Activated naive CD8-positive, alpha-beta T cell treated with anti-CD3 and anti-CD28 coated beads for 36 hours (primary cell): ENCODE data around the gene FMNL1. TPM values are rescaled to one million over a fixed set of nuclear protein-coding genes. Genes with fewer than 3 reads are reported as not detected.

Source experiments
- DNase-seq: peaks from one replicate; pipeline ENCODE4 v3.0.0; 2021
- H3K27ac Mint-ChIP-seq: one replicate; pipeline ENCODE4 v1.8.0; 2022; ENCODE audit warnings: mild to moderate bottlenecking, moderate library complexity, mixed read lengths
- H3K27me3 Mint-ChIP-seq: one replicate; pipeline ENCODE4 v1.8.0; 2022; ENCODE audit warnings: mild to moderate bottlenecking, mixed read lengths
- H3K36me3 Mint-ChIP-seq: one replicate; pipeline ENCODE4 v1.8.0; 2021; ENCODE audit warnings: mild to moderate bottlenecking, mixed read lengths
- H3K4me1 Mint-ChIP-seq: one replicate; pipeline ENCODE4 v1.8.0; 2021; ENCODE audit warnings: mixed read lengths
- H3K4me3 Mint-ChIP-seq: one replicate; pipeline ENCODE4 v1.8.0; 2022; ENCODE audit warnings: mild to moderate bottlenecking, moderate library complexity, mixed read lengths
- H3K9me3 Mint-ChIP-seq: one replicate; pipeline ENCODE4 v1.8.0; 2022; ENCODE audit warnings: mixed read lengths
- total RNA-seq, 2 experiments: library from RNA; stranded (reverse); gene quantifications; one replicate each; pipeline ENCODE4 v1.2.3, GENCODE V29; 2021

The FMNL1 gene
- total RNA-seq, 2 experiments from 2014 or later: 215 to 219 TPM

DNA sequence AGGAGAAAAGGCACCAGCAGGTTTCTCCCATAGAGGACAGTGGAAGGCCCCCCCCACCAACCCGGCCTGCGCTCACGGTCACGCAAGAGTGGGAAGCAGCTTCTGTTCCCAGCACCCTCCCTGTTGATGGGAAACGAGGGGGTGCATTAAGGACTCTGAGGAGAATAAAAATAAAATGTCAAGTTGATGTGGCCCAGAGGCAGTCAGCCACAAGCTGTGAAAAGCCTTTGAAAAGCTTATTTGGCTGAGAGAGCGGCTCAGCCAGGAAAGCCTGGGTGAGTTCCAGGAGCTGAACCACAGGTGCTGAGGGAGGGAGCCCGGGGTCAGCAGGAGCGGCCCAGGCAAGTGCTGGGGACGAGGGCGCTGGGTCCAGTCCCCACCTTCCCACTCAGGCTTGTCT lies 67.1 kb downstream of the FMNL1 start:
- Mint-ChIP-seq H3K9me3 (no peaks in the 10 kb centered on the region), H3K27me3 (no peaks in the 10 kb centered on the region), H3K4me3 (no peak overlapping the region), H3K36me3 (peaks cover 23% of the 10 kb centered on the region), H3K27ac (peak overlapping the region; percentile 29), H3K4me1 (peaks cover 32% of the 10 kb centered on the region)
- DNase-seq: no peak

DNA sequence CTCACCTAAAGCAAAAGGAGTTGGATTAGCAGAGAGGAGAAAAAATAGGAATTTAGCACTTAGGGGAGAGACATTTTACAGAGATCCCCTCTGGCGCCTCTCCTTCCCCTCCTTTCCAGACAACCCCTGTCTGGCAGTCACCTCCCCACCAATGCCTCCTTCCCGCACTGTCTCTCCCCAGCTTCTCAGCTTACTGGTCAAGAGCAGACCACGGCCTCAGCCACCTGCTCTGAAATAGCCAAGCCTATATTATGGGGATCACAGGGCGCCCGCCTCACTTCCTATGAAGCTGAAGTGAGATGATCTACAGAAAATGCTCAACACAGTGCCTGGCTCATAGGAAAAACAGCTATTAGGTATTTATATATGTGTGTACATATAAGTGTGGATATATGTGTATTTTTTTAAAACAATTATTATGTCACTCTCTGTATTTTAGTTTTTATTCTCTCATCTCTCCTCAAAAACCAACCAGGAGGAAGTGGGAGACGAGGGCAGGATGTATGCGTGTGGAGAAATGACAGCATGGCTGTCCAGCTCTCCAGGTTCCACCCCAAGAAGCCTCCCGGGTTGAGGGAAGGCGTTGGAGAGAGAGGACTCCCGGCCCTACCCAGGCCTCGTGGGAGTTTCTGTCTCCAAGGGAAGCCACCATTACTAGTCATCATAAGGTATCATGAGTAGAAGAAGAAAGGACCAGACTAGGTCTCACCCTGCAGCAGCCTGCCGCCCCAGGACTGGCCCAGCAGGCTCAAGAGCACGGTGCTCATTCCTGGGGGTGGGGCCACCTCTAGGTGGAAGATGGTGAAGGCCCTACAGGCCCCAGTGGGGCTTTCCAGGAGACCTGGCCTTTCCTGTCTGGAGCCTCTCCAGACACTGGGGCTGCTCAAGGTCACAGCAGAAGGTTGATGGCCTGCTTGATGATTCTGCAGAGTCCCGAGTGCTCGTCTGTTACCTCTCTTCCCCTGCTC lies 67.9 kb downstream of the FMNL1 start:
- no peaks in the 10 kb centered on the region for H3K27me3 Mint-ChIP-seq
- DNase-seq: no peak
- peaks cover 32% of the 10 kb centered on the region for H3K4me1 Mint-ChIP-seq
- no peak overlapping the region for H3K27ac Mint-ChIP-seq
- peaks cover 20% of the 10 kb centered on the region for H3K36me3 Mint-ChIP-seq
- no peaks in the 10 kb centered on the region for H3K9me3 Mint-ChIP-seq
- H3K4me3 Mint-ChIP-seq: no peak overlapping the region

DNA sequence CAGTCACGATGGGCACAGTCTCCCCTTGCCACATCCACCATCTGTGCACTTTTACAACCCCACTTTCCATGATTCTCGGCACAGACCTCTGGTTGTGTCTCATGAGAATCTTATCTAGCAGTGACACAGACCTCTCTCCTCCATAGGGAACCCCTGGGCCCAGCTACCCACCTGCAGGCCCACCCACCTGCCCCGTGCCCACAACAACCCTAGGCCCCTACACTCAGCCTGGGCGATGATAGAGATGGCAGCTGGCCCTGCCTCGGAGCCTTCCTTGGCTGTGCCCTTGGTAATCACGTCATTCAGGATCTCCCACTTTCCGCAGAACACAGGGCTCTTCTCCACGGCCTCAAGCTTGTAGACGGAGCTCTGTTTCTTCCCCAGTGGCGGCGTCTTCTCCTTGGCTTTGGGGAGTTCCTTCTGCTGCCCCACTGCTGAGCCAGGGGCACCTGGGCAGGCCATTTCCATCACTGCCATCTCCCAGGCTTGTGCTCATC lies 68.6 kb downstream of the FMNL1 start:
- peaks cover 18% of the 10 kb centered on the region for H3K36me3 Mint-ChIP-seq
- H3K27ac Mint-ChIP-seq: peak overlapping the region; percentile 65

DNA sequence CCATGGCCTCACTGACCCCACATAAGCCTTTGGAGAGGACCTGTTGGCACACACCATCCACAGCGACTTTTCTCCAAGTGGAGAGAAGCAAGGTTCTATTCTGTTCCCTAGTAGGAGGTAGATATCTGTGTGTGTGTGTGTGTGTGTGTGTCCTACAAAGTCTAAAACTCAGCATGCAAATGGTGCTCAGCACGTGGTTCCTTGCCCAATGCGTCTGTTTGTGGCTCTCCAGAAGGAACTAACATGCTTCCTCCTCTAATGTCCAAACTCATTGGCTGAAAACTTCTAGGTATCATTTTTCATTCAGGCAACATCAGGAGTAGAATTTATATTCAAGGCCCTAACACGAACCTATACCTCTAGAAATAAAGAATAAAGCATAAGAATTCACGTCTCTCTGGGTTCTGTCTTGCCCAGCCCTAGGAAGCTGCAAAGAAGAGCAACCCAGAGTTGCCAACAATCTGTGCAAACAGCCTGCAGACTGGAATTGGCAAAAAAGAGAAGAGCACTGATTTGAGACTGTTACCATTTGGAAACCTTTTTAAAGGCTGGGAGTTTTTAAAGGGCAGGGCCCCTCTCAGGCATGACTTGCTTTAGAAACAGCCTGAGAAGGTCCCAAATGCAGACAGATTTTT lies 69.6 kb downstream of the FMNL1 start:
- Mint-ChIP-seq H3K27ac (peak overlapping the region; percentile 65), H3K27me3 (no peaks in the 10 kb centered on the region), H3K4me3 (no peak overlapping the region), H3K36me3 (peaks cover 22% of the 10 kb centered on the region), H3K4me1 (peaks cover 40% of the 10 kb centered on the region), H3K9me3 (no peaks in the 10 kb centered on the region)
- no peak for DNase-seq

More for the DNA sequence above, 68.6 kb downstream of the FMNL1 start:
- Mint-ChIP-seq H3K9me3 (no peaks in the 10 kb centered on the region), H3K27me3 (no peaks in the 10 kb centered on the region), H3K4me1 (peaks cover 34% of the 10 kb centered on the region), H3K4me3 (no peak overlapping the region)
- DNase-seq: no peak

DNA sequence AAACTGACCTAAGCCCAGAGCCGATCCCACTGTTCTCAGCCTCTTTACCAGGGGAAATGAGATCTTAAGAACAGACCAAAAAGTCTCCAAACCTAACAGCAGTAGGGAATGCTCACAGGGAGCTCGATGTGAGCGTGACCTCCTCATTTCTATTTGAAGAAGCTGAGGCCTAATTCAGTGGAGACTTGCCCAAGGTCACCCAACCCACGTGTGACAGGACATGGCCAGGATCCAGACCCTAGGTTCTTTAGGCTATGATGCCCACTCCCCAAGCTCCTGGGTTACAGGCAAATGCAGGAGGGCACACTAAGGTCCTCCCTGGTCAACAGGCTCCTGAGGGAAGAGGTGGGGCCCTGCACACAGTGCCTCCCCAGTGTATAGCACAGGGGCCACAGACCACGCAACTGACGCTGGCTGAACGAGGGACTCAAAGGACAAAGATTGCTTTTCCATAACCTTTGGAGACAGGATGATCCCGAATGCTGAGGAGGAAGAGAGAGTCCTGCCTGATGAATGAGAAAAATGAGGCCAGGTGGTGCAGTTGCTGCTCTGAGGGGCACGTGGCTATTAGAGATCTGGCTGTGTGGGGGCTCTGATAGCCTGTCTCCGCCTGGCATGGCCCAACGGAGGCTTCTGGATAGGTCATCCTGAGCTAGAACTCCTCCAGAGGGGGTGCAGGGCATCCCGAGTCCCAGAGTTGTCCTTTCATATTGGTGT lies 71.2 kb downstream of the FMNL1 start:
- Mint-ChIP-seq H3K4me3 (no peak overlapping the region), H3K27me3 (no peaks in the 10 kb centered on the region), H3K36me3 (peaks cover 31% of the 10 kb centered on the region), H3K27ac (peak overlapping the region; percentile 29), H3K4me1 (peaks cover 55% of the 10 kb centered on the region), H3K9me3 (no peaks in the 10 kb centered on the region)
- DNase-seq: no peak

DNA sequence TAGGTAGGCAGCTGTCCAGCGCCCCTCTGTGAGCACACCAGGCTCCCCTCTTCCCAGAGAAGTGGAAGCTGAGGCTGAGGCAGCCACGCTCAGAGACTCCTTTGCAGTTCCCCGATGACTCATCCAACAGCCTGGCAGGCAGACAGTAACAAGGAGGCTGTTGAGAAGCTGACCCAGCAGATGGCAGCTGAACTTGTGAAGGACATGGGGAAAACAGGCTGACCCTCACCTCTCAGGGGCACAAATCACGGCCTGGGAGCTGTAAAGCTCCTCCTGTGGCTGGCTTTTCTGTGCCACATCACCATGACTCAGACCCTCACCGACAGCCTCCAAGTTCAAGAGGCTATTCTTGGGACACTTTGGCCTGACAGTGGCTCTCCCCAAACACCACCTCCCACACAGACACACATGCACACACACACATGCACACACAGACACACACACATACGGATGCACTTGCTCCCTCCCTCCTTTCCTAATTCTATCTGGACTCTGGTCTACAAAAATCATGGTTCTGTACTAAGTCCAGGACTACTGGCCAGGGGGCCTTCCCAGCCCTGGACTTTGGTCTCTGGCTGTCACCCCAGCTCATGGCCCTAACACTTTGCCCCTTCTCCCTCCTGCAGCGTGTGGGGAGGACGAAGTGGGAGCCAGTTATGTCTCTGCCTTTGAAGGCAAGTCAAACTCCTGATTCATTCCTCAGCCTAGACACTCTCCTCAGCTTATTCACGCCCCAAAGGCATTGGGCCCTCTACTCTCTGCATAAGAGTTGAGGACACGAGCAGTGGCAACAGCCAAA lies 71.9 kb downstream of the FMNL1 start:
- H3K4me3 Mint-ChIP-seq: no peak overlapping the region
- H3K36me3 Mint-ChIP-seq: peaks cover 37% of the 10 kb centered on the region
- H3K27ac Mint-ChIP-seq: peak overlapping the region; percentile 39
- peaks cover 61% of the 10 kb centered on the region for H3K4me1 Mint-ChIP-seq
- H3K9me3 Mint-ChIP-seq: no peaks in the 10 kb centered on the region
- no peaks in the 10 kb centered on the region for H3K27me3 Mint-ChIP-seq
- no peak for DNase-seq

DNA sequence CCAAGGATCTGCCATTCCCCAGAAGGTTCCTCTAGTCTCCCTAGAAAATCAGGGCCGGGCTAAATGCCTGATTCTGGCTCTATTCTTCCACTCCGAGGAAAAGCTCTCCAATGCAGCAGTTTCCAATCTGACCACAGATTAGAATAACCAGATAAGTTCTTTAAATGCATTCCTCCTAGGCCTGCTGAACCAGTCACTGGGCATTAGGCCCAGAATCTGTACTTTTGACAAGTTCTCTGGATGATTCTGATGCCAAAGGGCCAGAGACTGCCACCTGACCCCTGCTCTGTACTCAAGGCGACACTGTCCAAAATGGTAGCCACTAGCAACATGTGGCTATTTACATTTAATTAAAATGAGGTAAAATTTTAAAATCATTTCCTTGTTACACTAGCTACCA lies 72.8 kb downstream of the FMNL1 start:
- Mint-ChIP-seq H3K27ac (no peak overlapping the region), H3K27me3 (no peaks in the 10 kb centered on the region), H3K9me3 (no peaks in the 10 kb centered on the region), H3K36me3 (peaks cover 36% of the 10 kb centered on the region), H3K4me3 (no peak overlapping the region), H3K4me1 (peaks cover 69% of the 10 kb centered on the region)
- no peak for DNase-seq

DNA sequence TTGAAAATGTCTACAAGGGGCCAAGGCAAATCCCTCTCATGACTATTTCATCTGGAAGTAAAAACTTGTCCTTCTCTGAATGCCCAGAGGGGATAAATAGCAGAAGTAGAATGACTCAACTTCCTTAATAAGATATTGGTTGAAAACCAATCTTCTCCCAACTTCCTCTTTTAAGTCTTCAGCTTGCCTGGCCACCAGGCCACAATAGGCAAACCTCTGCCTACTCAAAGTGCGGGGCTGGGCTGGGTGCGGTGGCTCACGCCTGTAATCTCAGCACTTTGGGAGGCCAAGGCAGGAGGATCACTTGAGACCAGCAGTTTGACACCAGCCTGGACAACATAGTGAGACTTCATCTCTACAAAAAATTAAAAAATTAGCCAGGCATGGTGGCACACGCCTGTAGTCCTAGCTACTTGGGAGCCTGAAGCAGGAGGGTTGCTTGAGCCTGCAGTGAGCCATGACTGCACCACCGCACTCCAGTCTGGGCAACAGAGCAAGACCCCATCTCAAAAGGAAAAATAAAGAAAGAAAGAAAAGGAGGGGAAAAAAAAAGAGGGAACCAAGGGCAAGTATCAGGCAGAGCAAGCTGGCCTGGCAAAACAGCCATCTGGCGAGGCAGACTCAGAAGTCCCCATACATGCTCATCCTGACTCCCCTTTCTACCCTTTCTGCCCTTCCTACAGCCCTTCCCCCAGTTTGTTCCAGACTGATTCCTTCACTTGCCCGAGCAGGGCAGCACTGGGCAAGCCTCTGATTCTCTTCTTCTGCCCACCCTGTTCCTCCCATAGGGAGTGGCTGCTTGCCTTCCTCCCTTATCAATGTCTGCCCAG lies 74.5 kb downstream of the FMNL1 start:
- Mint-ChIP-seq H3K9me3 (no peaks in the 10 kb centered on the region), H3K4me3 (no peak overlapping the region), H3K36me3 (peaks cover 31% of the 10 kb centered on the region), H3K27me3 (no peaks in the 10 kb centered on the region), H3K27ac (peak overlapping the region; percentile 40), H3K4me1 (peaks cover 72% of the 10 kb centered on the region)
- no peak for DNase-seq

DNA sequence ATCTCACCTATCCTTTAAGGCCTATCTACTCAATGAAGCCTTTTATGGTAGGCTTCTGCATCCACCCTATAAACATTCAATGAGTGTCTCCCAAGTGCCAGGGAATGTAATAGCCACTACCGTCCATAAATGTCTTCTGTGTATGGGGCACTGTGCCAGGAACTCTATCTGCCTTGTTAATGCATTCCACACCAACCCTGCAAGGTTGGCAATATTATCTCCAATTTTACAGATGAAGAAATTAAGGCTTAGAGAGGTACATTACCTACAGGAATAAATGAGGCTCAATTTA lies 75.1 kb downstream of the FMNL1 start:
- no peak overlapping the region for H3K4me3 Mint-ChIP-seq

More for the DNA sequence above, 75.1 kb downstream of the FMNL1 start:
- H3K4me1 Mint-ChIP-seq: peaks cover 73% of the 10 kb centered on the region
- H3K27ac Mint-ChIP-seq: peak overlapping the region; percentile 40
- no peaks in the 10 kb centered on the region for H3K27me3 Mint-ChIP-seq
- peaks cover 31% of the 10 kb centered on the region for H3K36me3 Mint-ChIP-seq
- DNase-seq: no peak
- H3K9me3 Mint-ChIP-seq: no peaks in the 10 kb centered on the region

Other genes starting within 250 kb of the FMNL1 start
- 10 to 100 TPM; 29.0 to 31.4 TPM for gene DCAKD, start 170.3 kb upstream of the FMNL1 start, total RNA-seq
- gene NMT1, start 160.6 kb upstream of the FMNL1 start, total RNA-seq: 100 to 1,000 TPM; 168 to 170 TPM
- 1 to 10 TPM; 2.7 to 3.8 TPM for gene PLCD3, start 89.4 kb upstream of the FMNL1 start, total RNA-seq
- 1 to 10 TPM; 8.6 to 8.9 TPM for gene ACBD4, start 86.2 kb upstream of the FMNL1 start, total RNA-seq
- 10 to 100 TPM; 36.0 to 36.5 TPM for gene HEXIM1, start 73.4 kb upstream of the FMNL1 start, total RNA-seq
- 1 to 10 TPM; 4.8 to 5.6 TPM for gene HEXIM2, start 60.0 kb upstream of the FMNL1 start, total RNA-seq
- gene SPATA32, start 40.2 kb downstream of the FMNL1 start, total RNA-seq: under 1 TPM; 0.62 to 0.68 TPM
- gene MAP3K14, start 95.1 kb downstream of the FMNL1 start, total RNA-seq: 10 to 100 TPM; 27.1 to 28.3 TPM
- 10 to 100 TPM; 33.3 to 35.8 TPM for gene ARHGAP27, start 211.0 kb downstream of the FMNL1 start, total RNA-seq